NCI-H510A (cell line): ENCODE measurements around the gene POLR3GL.
A peak's percentile ranks its signal among the peaks of the same experiment; 100 is the strongest.

Experiments used
- DNase-seq: peaks from one replicate; lab custom pipeline; 2025; lab: John Stamatoyannopoulos, UW

The POLR3GL gene

DNA sequence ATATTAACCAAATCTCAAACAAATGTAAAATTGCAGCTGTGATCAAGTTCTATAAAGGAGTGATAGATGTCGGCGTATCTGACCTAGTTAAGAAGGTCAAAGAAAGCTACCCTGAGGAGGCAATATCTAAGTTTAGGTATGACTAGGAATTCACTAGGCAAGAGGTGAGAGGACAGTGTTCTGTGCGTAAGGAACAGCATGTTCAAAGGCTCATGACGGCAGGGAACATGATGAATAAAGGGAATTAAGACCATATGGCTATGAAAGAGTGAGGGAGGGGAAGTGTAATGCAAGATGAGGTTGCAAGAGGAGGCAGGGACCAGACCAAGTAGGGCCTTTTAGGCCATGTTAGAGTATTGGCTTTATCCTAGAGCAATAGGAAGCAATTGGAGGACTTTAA lies 15.3 kb upstream of the POLR3GL start:
- no peak for DNase-seq

DNA sequence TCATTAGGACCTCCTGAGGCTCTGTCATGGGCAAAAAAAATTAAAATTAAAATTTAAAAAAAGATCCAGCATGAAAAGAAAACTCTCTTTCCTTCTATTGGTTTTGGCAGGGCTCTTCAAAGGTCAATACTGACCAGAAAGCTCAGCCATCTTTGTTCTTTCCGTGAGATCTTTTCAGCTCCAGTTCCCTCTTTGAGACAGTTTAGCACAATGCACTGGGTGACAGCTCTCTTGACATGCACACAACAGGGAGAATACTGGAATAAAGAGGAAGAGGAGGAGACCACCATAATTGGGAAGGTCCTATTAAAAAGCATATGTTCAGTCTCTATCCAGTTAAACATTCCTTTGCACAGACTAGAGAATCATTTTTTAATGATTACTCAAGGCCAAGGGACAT lies 13.0 kb upstream of the POLR3GL start:
- no peak for DNase-seq

DNA sequence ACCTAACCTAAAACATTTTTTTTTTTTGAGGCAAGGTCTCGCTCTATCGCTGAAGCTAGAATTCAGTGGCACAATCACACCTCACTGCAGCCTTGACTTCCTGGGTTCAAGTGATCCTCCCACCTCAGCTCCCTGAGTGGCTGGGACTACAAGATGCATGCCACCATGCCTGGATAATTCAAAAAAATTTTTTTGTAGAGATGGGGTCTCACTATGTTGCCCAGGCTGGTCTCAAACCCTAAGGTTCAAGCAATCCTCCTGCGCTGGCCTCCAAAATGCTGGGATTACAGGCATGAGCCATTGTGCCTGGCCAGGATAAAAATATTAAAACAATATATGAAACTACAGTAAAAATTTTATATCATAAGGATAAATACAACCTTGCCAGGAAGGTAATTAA lies 11.6 kb upstream of the POLR3GL start:
- no peak for DNase-seq

DNA sequence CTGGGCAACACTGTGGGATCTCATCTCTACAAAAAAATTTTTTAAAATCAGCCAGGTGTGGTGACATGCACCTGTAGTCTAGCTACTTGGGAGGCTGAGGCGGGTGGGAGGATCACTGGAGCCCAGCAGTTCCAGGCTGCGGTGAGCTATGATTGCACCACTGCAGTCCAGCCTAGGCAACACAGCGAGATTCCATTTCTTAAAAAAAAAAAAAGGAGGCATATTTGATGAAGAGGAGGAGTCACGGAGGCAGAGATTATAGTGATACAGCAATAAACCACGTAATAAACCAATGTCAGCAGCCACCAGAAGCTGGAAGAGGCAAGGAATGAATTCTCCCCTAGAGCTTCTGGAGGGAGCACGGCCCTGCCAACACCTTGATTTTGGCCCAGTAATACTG lies 10.6 kb upstream of the POLR3GL start:
- no peak for DNase-seq

DNA sequence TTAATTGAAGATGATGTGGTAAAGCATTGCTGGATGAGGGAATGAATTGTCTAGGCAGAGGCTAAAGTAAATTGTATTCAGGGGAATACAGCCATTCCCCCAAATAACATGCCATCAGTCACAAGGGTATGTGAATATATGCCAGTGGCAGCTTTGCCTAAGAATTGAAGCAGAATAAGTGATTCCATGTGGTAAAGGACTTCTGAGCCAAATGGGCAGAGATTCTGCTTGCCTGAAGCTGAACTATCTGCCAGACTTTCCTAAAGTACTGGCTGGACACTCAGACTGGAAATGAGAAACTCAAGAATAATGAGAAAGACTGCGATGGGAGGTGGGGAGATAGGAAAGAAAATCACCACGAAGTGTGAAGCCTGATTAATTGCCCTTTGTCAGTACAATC lies 9.1 kb upstream of the POLR3GL start:
- DNase-seq = no peak

DNA sequence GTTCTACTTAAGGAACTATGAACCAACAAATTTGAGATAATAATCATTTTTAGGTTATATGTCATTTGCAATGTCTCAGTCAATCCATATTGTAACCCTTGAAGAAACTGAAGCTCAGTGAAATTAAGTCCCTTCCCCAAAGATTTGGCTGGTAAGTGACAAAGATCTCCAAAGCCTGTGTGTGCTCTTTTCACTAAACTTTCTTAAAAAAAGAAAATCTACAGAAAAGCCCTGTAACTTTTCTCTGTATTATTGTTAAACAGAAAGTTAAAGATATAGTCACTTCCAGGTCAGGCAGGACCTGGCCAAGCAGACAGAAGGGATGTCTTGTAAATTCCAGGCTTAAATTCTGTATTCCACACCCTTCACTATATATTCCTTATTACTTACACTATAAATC lies 8.1 kb upstream of the POLR3GL start:
- no peak for DNase-seq

DNA sequence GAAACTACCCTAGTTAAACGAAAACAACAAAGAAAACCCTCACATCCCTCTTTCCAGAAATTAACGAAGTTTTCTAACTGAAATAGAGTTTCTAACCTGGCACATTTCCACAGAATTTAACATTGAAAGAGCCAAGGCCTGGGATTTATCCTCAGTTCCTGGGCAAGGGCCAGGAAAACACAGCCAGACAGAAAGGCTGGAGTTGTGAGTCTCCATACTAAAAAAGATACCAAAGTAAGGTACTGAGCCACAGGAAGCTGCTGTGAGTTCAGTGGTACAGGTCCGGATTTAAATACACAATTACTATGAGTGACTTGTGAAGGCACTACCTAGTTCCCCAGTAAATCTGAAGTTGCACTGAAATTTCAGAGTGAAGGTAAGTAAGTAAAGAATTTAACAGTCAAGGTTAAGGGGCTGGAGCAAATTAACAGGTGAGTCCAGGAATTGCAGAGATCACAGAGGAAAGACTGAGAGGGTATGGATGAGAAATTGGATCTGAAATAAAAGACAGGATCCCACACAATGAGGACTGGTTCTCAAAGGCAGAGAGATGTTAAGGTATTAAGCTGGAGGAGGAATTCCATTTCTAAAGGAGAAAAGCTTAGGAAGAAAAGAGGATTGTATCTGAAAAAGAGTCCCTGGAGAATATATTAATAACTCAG lies 7.6 kb upstream of the POLR3GL start:
- DNase-seq = no peak

DNA sequence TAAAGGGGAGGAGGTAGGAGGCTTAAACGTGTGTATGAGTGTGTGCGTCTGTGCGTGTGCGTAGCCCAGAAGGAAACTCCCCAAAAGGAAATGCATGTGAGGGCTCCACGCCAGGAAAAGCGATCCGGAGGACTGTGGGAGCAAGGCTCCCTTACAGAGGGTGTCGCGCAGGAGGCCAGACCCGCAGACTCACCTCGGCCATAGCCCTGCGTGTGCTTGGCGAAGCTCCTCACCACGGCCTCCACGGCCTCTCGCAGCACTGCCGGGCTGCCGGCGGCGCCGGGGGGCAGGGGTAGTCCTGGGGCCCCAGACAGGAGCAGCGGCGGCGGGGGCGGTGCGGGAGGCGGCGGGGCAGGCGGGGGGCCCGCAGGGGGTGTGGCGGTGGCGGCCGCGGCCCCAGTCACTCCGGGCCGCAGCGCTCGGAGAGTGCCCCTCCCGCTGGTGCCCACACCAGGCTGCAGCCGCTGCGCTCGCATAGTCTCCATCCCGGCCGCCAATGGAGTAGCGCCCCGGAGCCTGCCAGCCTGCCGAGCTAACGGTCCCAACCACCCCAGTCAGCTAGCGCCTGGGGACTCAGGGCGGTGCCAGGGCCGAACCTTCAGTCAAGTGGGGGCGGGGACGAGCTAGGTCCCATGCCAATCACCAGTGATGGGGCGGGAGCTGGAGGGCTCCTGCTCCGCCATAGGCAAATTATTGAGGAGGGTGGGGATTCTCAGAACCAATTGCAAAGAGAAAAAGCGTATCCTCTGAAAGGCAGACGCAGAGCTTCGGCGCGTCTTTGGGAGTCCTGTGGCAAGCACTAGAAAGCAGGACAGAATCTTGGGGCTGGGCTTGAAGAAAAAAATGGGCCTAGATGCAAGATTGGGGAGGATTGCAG lies 6.8 kb upstream of the POLR3GL start, which contains the start of gene LIX1L:
LIX1L (minus strand) TSS at position 575 of the 877 bp plus-strand sequence; CDS start at position 485, 90 bp downstream.
- DNase-seq = peak; percentile 94

DNA sequence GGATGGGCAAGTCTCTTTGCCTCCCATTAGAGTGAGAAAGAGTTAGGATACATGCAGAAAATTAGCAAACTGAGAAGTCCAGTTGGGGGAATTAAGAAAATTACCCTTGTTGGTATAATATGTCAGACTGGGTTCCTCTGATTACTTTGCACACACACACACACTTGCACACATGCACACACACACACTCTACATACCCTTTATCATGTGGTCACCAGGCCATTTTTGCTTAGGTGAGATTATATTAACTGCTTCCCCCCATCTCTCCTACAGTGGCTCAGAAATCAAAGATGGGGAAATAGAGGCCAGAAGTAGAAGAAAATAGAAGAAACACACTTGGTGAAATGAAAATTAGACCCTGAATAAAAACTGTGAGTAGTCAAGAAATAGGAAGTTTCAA lies 5.8 kb upstream of the POLR3GL start:
- no peak for DNase-seq

DNA sequence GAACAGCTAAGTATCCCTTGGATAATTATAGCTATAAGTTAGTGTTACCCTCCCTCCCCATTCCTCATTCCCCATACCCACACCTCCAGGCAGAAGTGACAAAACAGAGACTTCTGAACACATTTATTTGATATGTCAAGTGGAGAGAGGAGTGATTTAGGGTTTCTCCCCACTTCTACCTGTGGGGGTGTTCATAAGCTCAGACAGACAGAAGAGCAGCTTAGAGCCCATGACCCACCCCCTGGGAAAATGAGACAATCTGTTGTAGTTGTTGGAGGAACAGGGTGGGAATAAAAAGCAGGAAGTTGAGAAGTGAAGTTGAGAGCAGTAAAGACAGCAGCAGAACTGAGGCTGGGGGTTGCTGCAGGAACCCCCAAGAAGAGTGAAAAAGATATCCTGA lies 5.2 kb upstream of the POLR3GL start:
- DNase-seq = no peak

DNA sequence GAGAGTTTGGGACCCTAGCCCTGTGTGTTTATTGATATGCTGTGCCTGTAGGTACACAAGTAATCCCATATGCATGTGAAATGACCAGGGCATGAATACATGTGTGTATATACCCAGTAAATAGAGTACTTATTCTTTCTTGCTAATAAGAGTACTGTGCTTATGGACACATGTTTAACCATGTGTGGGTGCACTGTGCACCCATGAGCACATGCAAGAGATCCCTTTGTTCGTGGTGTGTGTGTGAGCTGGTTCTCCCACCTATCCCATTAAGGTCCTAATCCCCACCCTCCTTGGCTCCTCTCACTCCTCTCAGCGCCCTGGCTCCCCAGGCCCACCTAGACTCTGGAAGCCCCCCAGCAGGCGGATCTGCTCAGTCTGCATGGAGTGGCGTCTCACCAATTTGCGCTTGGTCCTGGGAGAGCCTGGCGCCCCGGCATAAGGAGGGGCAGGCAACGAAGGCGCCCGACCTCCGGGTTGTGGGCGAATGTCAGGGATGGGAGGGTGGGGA lies 4.5 kb upstream of the POLR3GL start:
- DNase-seq = no peak

DNA sequence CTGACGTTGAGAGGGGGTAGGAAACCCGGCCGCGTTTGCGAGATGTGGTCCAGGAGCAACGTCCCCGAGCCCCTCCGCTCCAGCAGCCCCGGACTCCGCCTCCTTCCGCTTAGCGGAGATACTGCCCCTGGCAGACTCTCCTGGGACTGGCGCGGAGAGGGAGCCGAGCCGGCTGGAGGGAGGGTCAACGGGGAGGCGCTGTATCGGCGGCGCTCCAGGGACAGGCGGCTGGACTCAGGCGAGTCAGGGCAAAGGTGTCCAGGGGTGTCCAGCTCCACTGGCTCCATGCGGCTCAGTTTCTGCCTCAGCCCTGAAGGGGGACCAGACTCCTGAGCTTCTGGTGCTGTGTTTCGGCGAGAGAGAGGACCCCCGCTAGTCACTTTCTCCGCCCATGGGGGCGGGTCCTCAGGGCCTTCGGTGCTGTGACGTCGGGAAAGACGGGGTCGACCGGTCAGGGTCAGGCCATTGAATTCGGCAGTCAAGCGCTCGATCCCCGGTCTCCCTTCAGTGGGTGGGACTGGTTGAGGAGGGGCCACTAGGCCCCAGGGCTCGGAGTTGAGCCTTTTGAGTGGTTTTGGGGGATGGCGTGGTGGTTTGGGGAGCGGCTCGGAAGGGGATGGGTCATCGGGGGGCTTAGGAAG lies 3.9 kb upstream of the POLR3GL start:
- peak; percentile 59 for DNase-seq

DNA sequence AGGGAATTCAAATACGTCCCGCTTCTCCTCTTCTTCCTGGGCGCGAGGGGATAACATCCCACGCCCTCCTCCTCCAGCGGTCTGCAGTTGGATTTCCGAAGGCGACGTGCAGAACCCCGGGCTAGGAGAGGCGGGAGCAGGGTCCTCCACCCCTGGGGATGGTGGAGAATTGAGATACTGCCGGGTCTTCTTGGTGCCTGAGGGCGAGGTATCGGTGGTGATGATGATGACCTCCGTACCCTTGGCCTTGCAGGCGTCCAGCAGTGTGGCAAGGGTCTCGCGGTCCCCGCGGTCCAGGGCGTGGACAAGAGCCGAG lies 3.4 kb upstream of the POLR3GL start:
- no peak for DNase-seq

DNA sequence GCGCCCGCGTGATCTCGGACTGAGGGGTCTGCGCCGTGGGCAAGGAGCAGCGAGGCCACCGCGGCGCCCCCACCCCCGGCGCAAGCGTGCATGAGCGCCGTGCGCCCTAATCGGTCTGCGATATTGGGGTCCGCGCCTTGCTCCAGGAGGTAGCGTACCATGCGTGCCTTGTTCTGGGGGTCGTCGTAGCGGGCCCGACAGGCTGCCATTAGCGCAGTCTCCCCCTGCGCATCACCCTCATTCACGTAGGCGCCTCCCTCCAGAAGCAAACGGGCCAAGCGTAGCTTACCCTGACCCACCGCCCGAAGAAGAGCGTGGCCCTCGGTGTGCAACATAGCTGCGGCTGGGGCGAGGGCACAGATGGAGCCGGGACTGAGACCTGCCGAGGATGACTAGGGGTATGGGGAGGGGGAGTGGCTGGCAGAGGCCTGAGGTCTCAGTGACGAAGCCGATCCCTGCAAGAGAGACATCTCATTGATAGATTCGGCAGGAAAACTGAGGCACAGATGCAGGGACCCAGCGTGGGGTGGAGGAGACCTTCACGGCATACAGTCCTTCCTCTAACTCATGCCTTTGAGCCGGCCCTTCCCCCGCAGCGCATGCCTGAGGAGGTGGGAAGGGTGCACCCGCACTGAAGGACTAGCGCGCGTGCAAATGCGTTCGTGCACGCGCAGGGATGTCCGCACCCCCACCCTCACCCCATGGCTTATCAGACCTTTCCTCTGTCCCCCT lies 2.9 kb upstream of the POLR3GL start:
- DNase-seq = no peak

DNA sequence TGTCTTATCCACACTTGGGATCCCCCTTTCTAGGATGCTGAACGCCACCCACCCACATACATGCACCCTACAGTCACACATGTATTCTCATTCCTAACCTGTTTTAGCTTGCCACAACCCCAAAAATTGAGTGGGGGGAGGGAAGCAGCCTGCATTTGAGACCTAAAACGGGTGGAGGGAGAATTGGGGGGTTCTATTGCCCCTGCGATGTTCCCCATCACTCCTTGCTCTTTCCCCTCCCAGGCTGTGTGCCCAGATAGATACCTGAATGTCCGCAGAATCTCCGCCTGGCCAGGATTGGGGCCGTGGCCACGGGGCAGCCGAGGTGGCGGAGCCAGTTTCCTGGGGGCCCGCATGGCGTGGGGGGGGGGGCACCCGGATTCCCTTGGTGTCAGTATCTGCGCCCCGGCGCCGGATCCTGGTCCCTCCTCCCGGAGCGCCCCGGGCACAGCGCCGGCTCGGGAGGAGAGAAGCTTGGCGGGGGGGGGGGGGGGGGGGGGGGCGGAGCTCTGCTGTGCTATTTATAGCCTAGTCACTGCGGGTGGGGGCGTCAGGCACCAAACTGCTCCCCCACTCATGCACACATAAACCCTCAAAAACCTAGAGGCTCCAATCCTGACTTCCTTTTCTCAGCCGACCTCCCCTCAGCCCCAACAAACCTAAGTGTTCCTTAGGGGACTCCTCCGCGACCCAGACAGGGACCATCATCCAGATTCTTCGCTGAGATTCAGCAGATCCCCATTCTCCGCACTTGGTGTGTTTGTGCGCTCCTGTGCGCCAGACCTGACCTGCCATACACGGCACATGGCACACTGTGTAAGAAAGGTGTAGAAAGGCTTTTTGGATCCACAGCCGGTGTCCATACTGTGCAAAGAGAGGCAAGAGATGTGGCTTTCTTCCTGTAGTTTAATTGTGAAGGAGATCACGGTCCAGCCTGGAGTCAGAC lies 2.1 kb upstream of the POLR3GL start:
- no peak for DNase-seq

DNA sequence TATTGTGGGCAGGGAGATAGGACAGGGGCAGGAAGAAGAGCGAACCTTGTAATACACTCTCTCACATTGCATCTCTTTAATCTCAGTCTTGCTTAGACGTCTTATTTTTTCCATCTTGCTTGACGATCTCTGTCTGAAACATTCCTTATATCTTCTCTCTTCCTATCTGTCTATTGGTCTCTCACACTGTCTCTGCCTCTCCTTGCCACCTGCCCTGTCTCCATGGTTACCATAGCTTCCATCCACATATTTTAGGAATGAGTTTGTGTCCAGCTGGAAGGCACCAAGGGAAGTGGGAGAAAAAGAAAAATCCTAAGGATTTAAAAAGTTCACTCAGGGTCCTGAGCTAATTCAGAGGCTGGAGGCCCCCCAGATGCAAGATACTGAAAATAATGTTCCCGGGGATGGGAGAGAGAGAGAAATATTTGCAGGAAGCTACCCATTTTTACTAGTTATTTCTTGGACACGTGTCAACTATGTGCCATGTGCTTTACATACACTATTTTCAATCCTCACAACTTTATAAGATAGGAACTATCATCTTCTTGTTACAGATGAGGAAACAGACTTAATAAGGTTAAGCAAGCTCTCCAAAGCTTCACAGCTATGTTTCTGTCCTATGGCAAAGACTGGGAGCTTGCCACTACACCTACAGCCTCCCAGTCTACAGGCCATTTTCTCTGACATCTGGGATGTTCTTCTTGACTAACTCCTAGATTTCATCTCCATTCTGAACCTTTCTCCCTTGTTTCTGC lies 1.0 kb upstream of the POLR3GL start:
- DNase-seq = no peak

DNA sequence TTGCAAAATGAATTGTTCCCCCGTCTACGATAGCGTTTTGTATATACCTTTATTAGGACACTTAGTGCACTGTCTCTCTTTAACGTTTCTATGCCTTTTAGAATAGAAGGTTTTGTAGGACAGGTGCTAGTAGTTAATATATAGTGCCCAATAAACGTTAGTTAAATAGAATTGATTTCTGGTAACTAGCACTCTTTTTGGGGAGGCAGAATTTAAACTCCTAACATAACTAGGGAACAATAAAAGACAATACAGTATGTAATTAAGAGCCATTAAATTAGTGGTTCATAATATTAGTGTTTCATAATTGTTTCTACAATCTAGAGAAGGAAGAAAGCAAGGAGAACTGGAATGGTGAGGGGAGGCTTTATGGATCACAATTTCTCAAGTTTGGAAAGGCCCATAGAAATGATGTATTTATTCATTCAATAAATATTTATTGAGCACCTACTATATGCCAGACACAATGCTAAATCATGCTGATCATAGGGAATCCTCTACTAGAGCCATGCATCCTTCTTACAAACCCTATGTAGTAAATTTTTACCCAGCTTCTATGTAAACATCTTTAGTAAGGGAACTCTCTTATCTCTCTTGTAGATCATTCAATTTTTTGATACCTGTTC lies 742 bp downstream of the POLR3GL start:
- no peak for DNase-seq

DNA sequence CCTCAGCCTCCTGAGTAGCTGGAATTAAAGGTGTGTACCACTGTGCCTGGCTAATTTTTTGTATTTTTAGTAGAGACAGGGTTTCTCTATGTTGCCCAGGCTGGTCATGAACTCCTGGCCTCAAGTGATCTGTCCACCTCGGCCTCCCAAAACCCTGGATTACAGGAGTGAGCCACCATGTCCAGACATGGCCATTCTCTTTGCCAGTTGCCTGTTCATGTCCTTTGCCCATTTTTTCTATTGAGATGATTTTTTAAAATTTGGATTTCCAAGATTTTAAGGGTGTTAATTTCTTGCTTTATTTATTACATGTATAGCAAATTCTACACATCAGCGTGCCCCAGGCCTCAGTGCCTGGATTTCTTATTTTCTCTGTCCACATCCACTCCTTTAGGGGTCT lies 2.8 kb downstream of the POLR3GL start:
- DNase-seq = no peak

DNA sequence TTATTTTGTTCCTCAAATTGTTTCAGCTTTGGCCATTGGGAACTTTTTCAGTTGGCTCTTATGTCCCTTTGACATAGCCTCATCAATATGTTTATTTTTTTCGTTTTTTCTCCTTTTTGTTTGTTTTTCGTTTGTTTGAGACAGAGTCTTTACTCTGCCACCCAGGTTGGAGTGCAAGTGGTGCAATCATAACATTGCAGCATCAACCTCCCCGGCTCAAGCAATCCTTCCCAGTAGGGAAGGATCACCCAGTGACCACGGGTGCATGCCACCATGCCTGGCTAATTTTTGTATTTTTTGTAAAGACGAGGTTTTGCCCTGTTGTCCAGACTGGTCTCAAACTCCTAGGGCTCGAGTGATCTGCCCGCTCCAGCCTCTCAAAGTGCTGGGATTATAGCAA lies 8.1 kb downstream of the POLR3GL start:
- DNase-seq = no peak

DNA sequence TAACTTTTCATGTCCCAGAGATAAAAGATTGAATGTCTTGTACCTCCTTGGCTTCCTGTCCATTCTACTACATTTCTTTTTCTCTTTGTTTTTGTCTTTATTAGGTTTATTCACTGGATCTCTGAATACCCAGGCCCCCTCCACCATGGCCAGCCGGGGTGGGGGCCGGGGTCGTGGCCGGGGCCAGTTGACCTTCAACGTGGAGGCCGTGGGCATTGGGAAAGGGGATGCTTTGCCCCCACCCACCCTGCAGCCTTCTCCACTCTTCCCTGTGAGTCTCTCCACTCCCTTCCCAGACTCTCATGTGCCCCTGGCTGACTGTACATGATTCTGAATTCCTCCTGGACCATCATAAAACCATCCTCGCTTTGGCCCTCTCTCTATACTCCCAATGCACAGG lies 10.2 kb downstream of the POLR3GL start:
- DNase-seq = no peak
